Liver (tissue), 3 donors: ENCODE data around the gene CD248.

Source experiments
- CTCF ChIP-seq: fragments of 150-350 bp; IDR thresholded peaks from 2 replicates; pipeline ENCODE4 v1.5.1; 2017; ENCODE audit warnings: improper control_type of control experiment, low read depth, low read length; ENCODE audit not compliant: missing input control
- JUND ChIP-seq, 2 donors: IDR thresholded peaks; 2 replicates each; pipeline ENCODE4 v1.6.1; 2016; ENCODE audit warnings: antibody characterized with exemption in 2 of 2
- MAX ChIP-seq: IDR thresholded peaks from 2 replicates; pipeline ENCODE4 v1.6.1; 2016; ENCODE audit warnings: antibody characterized with exemption
- NR2F2 ChIP-seq: IDR thresholded peaks from 2 replicates; pipeline ENCODE4 v1.6.1; 2016; ENCODE audit warnings: antibody characterized with exemption
- RAD21 ChIP-seq, 2 donors: IDR thresholded peaks; 2 replicates each; pipeline ENCODE4 v1.6.1; 2016; ENCODE audit warnings: antibody characterized with exemption in 2 of 2, mild to moderate bottlenecking in 2 of 2
- RXRA ChIP-seq, 2 donors: IDR thresholded peaks; 2 replicates each; pipeline ENCODE4 v1.6.1; 2017 to 2018; ENCODE audit warnings: antibody characterized with exemption in 2 of 2, mild to moderate bottlenecking in 1 of 2
- TAF1 ChIP-seq: conservative IDR thresholded peaks from 2 replicates; pipeline ENCODE4 v1.6.1; 2016; ENCODE audit warnings: antibody characterized with exemption, mild to moderate bottlenecking
- YY1 ChIP-seq: IDR thresholded peaks from 2 replicates; pipeline ENCODE4 v1.6.1; 2016; ENCODE audit warnings: antibody characterized with exemption, mild to moderate bottlenecking
- ZBTB33 ChIP-seq: IDR thresholded peaks from 2 replicates; pipeline ENCODE4 v1.6.1; 2016; ENCODE audit warnings: antibody characterized with exemption
- donor health status: healthy.
- donor health status: healthy.

GRCh38 chr11:66311965-66312548, 4.8 kb downstream of the CD248 start:
- TF ChIP-seq CTCF = peak; percentile 95
- no peak for TF ChIP-seq ZBTB33
- peak; percentile 96 to 97 for TF ChIP-seq RAD21 (IDR thresholded peaks at IDR 0.05)
- TF ChIP-seq YY1 = peak; percentile 56
- no peak for TF ChIP-seq RXRA (IDR thresholded peaks at IDR 0.05)
- no peak for TF ChIP-seq NR2F2
- peak; percentile 50 for TF ChIP-seq MAX
- TF ChIP-seq TAF1 = peak; percentile 26
- no peak for TF ChIP-seq JUND (IDR thresholded peaks at IDR 0.05)
